Activated naive CD8-positive, alpha-beta T cell treated with anti-CD3 and anti-CD28 coated beads, Interleukin-2, amount 10 ng/mL, durations not matched to agents 7 days and 5 days (primary cell): ENCODE results near the gene BRD3. TPM values are rescaled to one million over a fixed set of nuclear protein-coding genes. Genes with fewer than 3 reads are reported as not detected.
"Not testable (repeated sequence)": the region's sequence is repeated elsewhere in the genome, so short reads cannot be mapped to it uniquely, and the experiment has no call there.

ENCODE experiments used
- ATAC-seq: fragments of 150-1000 bp; cut with Tn5 transposase; one replicate; pipeline ENCODE4 v1.10.0; 2021; ENCODE audit warnings: low read depth, moderate library complexity
- POLR2A ChIA-PET: fragments of 350-600 bp; sonication (Branson Sonifier 250); formaldehyde crosslinking; loops from one replicate; lab custom pipeline; 2021; ENCODE audit warnings: antibody characterized with exemption; lab: Charles Lee
- DNase-seq: peaks from one replicate; pipeline ENCODE4 v3.0.0; 2021
- H3K27ac Mint-ChIP-seq: one replicate; pipeline ENCODE4 v1.8.0; 2022; ENCODE audit warnings: mild to moderate bottlenecking, mixed read lengths
- H3K27me3 Mint-ChIP-seq: one replicate; pipeline ENCODE4 v1.8.0; 2022; ENCODE audit warnings: mild to moderate bottlenecking, moderate library complexity, mixed read lengths
- H3K36me3 Mint-ChIP-seq: one replicate; pipeline ENCODE4 v1.8.0; 2021; ENCODE audit warnings: mild to moderate bottlenecking, mixed read lengths
- H3K4me1 Mint-ChIP-seq: one replicate; pipeline ENCODE4 v1.8.0; 2021; ENCODE audit warnings: mixed read lengths
- H3K4me3 Mint-ChIP-seq: one replicate; pipeline ENCODE4 v1.8.0; 2022; ENCODE audit warnings: mild to moderate bottlenecking, moderate library complexity, mixed read lengths
- H3K9me3 Mint-ChIP-seq: one replicate; pipeline ENCODE4 v1.8.0; 2021; ENCODE audit warnings: mixed read lengths
- total RNA-seq, 2 experiments: library from RNA; stranded (reverse); gene quantifications; one replicate each; pipeline ENCODE4 v1.2.3, GENCODE V29; 2021

Gene BRD3
- total RNA-seq, 2 experiments from 2014 or later = 50.7 to 54.1 TPM

DNA sequence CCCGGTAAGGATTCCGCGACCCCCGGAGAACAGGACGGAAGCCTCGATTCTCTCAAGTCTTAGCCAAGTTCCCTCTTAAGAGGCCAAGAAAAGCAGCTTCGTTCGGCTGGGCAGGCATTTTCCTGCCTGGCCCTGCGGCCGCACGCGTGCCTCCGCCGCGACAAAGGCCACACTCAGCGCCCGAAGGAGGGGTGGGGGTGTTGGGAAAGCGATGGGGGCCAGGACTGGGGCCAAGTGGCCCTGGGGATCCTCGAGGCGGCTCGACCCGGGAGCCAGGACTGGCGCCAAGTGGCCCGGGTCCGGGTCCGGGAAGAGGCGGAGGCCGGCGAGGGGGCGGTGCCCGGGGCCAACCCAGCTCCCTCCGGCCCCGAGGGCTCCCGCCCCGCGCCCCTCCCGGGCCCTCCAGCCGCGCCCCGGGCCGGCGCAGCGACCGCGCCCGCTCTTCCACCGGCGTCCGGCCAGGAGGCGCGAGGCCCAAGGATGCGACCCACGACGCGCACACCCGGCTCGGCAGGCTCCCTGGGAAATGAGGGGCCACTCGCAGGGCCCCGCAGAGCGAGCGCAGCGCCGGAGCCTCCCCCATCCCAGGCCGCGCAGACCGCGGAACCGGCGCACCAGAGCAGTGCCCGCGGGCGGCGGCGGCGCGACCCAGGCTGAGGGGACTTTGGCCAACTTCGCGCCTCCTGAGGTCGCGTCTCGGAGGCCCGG is 76.5 kb downstream of the BRD3 start:
- POLR2A ChIA-PET = interaction anchor here (0.5 to 1.1 kb wide), 2 partner anchors 35 to 198 kb away, joined by 3 read pairs; no protein-coding TSS in a partner anchor
- ATAC-seq (no peak), DNase-seq (no peak)
- Mint-ChIP-seq H3K4me3 (peak overlapping the region; percentile 22), H3K36me3 (no peaks in the 10 kb centered on the region), H3K9me3 (no peaks in the 10 kb centered on the region), H3K27ac (no peak overlapping the region), H3K27me3 (peaks cover 5% of the 10 kb centered on the region), H3K4me1 (peaks cover 1% of the 10 kb centered on the region)

DNA sequence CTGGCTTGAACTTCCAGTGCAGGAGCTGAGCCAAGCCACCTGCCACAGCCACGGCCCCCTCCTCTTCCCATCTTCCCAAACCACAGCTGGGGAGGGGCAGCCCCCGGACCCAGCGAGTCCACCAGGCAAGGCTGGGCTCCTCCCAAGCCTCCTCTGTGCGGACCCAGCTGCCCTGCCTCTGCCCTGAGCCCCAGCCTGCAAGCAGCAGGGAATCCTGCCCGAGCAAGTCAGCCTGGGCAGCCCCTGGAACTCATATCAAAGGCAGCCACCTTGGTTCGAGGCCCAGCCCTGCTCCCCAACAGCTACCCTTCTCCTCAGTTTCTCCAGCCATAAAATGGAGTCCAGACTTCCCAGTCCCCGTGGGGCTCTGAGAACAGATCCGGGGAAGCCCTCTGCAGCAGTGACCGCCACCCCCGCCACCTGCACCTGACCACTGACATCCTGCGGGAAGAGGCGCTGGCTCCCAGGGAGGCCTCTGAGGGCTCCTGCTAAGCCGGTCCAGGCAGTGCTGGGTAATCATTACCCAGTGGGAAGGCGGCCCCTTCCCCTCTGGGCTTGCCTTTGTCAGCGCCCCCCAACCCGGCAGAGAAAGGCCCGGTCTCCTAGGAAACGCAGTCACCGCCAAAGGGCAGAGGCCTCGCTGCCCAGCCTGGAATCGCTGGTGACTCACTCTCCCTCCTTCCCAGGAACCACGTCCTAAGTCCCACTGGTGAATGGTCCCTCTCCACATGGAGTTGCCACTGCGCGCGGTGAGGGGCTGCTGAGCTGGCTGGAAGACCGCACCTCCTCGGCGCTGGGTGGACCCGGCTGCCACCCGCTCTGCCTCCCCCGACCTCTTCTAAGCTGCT is 77.2 kb downstream of the BRD3 start:
- no peak overlapping the region for H3K27ac Mint-ChIP-seq
- no peaks in the 10 kb centered on the region for H3K36me3 Mint-ChIP-seq
- peak overlapping the region; percentile 22 for H3K4me3 Mint-ChIP-seq
- DNase-seq = no peak
- no peaks in the 10 kb centered on the region for H3K9me3 Mint-ChIP-seq
- peaks cover 5% of the 10 kb centered on the region for H3K27me3 Mint-ChIP-seq
- ATAC-seq = no peak
- POLR2A ChIA-PET = interaction anchor here (1.1 kb wide), 1 partner anchor 35 kb away, joined by 3 read pairs; no protein-coding TSS in a partner anchor
- peaks cover 1% of the 10 kb centered on the region for H3K4me1 Mint-ChIP-seq

DNA sequence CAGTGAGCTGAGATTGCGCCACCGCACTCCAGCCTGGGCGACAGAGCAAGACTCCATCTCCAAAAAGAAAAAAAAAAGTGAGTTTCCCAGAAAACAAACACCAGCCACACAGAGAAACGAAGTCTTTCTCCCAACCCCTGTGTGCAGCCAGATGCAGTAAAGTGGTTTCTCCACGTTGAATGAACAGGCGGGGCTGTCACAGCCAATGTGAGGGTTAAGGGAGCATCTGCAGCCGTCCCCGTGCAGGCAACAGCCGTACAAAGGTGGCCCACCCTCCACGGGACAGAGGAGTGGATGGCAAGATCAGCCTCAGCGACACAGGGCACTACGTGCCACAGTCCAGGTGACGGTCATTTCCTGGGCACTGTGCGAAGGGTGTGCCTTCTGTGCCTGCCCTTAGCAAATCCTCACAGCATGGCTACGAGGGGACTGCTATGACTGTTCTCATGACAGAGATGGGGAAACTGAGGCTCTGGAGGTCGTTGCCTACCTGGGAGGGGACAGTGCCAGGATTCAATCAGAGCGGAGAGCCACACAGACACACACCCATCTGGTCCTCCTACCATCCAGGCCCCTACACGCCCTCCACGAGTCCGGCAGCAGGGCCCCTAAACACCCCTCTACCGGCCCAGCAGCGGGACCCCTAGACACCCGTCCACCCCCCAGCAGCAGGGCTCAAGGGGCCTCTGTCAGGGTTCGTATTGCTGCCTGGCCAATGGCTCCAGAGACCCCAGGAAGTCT is 78.0 kb downstream of the BRD3 start:
- POLR2A ChIA-PET = no interaction called here
- Mint-ChIP-seq H3K27me3 (peaks cover 5% of the 10 kb centered on the region), H3K36me3 (no peaks in the 10 kb centered on the region), H3K9me3 (no peaks in the 10 kb centered on the region), H3K27ac (no peak overlapping the region), H3K4me3 (no peak overlapping the region), H3K4me1 (peaks cover 1% of the 10 kb centered on the region)
- DNase-seq = no peak
- ATAC-seq = no peak

DNA sequence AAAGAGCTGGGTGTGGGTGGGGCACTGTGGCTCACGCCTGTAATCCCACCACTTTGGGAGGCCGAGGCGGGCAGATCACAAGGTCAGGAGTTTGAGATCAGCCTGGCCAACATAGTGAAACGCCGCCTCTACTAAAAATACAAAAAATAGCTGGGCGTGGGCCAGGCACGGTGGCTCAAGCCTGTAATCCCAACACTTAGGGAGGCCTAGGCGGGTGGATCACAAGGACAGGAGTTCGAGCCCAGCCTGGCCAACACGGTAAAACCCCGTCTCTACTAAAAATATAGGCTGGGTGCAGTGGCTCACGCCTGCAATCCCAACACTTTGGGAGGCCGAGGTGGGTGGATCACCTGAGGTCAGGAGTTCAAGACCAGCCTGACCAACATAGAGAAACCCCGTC is 79.1 kb downstream of the BRD3 start:
- H3K9me3 Mint-ChIP-seq, DNase-seq, ATAC-seq, H3K4me3 Mint-ChIP-seq, H3K36me3 Mint-ChIP-seq, H3K27me3 Mint-ChIP-seq, H3K4me1 Mint-ChIP-seq, H3K27ac Mint-ChIP-seq: not testable (repeated sequence)
- POLR2A ChIA-PET = interaction anchor here (0.7 kb wide), 1 partner anchor 128 kb away, joined by 3 read pairs; no protein-coding TSS in a partner anchor

DNA sequence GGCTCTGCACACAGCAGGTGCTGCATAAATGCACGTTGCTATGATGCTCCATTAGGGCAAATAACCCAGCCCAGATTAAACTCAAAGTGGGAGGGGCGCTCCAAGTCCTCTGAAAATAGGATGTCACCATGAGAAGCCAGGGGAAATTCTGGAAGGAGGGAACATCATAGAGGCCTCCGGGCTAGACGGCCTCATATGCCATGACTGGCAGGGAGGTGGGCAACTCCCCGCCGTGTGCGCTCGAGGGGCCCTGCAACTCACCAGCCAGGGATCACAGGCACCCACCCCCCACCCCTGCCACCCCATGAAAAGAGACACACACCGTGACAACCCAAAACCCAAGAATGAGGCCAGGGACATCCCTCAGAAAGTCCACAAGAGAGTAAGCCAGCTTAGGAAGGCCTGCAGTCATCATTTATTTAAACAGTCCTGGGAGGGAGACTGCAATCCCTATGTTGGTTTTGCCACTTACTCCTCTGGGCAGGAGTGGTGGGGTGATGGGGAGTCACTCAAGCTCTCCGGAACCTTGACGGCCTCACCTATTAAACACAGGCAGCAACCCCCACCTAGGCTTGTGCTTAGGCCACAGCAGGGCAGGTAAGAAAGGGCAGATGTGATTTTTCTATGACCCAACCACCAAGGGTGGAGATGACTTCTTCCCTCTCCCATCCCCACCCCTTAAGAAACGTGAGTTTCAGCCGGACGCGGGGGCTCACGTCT is 79.7 kb downstream of the BRD3 start:
- Mint-ChIP-seq H3K36me3 (no peaks in the 10 kb centered on the region), H3K27me3 (peaks cover 5% of the 10 kb centered on the region), H3K27ac (no peak overlapping the region), H3K4me1 (no peaks in the 10 kb centered on the region), H3K9me3 (no peaks in the 10 kb centered on the region), H3K4me3 (no peak overlapping the region)
- DNase-seq = no peak
- POLR2A ChIA-PET = no interaction called here
- no peak for ATAC-seq

DNA sequence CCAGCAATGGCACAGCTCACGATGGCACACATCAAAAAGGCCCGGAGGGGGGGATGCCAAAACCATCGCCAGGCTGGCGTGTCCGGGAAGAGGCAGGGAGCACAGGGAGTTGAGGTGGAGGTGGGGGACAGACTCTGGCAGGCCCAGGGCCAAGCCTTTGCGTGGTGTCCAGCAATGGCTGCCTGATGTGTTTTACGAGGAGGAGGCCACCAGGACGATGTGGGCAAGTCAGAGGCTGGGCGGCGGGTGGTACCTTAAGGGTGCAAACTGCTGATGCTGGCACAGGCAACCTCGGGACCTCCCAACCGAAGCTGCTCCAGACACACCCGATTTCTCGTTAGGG is 80.4 kb downstream of the BRD3 start:
- H3K4me3 Mint-ChIP-seq = no peak overlapping the region
- H3K36me3 Mint-ChIP-seq = no peaks in the 10 kb centered on the region
- peaks cover 5% of the 10 kb centered on the region for H3K27me3 Mint-ChIP-seq
- H3K27ac Mint-ChIP-seq = no peak overlapping the region
- no peaks in the 10 kb centered on the region for H3K4me1 Mint-ChIP-seq
- no peak for ATAC-seq
- POLR2A ChIA-PET = no interaction called here
- H3K9me3 Mint-ChIP-seq = no peaks in the 10 kb centered on the region
- DNase-seq = no peak

DNA sequence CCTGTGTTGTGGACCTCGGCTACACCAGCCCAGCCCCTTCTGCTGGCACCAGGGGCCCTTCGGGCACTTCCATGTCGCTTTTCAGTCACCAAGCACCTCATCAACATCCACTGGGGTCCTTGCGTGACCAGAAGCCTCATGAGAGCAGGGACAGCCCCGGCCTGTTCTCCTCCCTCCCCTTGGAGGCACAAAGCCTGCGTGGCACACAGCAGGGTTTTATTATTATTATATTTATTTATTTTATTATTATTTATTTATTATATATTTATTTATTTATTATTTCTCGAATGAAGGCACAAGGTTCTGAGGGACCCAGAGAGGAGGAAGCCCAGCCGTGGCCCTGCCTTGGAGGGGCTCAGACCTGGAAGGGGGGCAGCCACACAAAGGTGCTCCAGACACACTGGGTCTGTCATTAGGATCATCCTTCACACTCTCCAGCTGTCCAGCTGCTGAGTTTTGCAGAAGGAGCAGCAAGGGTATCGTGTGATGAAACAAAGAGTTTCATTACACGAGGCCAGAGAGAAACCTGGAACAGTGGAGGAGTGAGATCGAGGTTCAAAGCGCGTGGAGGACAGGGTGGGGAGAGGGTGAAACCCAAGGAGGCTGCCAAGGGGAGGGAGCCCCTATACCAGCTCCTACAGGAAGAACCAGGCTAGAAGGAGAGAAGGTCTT is 80.9 kb downstream of the BRD3 start:
- ATAC-seq = no peak
- POLR2A ChIA-PET = no interaction called here
- no peaks in the 10 kb centered on the region for H3K4me1 Mint-ChIP-seq
- no peak overlapping the region for H3K4me3 Mint-ChIP-seq
- H3K36me3 Mint-ChIP-seq = no peaks in the 10 kb centered on the region
- no peak overlapping the region for H3K27ac Mint-ChIP-seq
- no peak for DNase-seq
- no peaks in the 10 kb centered on the region for H3K9me3 Mint-ChIP-seq
- H3K27me3 Mint-ChIP-seq = peaks cover 5% of the 10 kb centered on the region

DNA sequence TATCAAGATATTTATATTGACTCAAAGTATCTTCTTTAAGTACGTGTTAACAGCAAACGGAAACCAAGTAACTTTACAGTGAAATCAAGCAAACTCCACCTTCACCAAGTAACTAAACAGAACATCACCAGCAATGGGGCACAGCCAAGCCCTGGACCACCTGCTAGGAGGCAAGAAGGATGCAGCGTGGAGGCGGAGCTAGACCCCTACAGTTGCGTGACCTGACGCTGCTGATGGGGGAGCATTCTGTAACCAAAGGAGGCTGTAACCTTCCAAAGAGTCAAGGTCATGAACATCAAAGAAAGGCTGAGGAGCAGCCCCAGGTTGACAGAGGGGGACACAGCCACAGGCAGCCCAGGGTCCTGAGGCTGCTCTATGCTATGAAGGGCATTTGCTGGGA is 81.8 kb downstream of the BRD3 start:
- POLR2A ChIA-PET = no interaction called here
- ATAC-seq = no peak
- no peak for DNase-seq
- H3K27ac Mint-ChIP-seq = no peak overlapping the region
- no peaks in the 10 kb centered on the region for H3K4me1 Mint-ChIP-seq
- no peak overlapping the region for H3K4me3 Mint-ChIP-seq
- peaks cover 5% of the 10 kb centered on the region for H3K27me3 Mint-ChIP-seq
- no peaks in the 10 kb centered on the region for H3K9me3 Mint-ChIP-seq
- H3K36me3 Mint-ChIP-seq = no peaks in the 10 kb centered on the region

DNA sequence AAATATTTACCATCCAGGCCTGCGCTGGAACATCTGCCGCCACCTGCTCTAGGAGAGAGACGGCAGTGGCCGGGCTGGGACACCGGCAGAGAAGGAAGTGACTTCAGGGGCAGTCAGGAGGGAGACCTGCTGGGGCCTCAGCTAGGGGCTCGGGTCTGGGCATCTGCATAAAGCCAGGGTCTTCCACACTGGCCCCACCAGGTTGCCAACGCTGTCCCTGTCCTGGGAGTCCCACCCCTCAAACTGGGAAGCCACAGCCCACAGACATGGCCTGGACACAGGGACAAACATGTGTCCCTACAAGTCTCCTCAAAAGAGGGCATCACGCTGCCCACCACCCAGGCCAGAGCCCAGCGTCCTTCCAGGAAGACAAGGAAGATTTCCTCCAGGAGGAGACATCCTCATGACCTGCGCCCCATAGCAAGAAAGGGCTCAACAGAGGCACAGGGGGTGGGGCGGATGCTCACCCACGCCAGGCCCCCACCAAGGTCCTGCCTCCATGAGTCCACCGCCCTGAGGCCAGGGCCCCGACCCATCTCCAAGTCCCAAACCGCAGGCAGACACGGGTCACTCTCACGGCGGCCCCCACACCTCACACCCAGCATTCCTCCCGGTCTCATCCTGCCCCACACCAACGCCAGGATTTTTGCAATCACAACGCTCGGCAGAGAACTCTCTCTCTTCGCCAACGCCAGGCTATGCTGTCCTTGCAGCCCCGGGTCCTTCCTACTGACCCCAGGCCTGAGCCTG is 84.7 kb downstream of the BRD3 start:
- H3K27me3 Mint-ChIP-seq = no peaks in the 10 kb centered on the region
- no peak for ATAC-seq
- no peaks in the 10 kb centered on the region for H3K9me3 Mint-ChIP-seq
- DNase-seq = no peak
- POLR2A ChIA-PET = no interaction called here
- no peak overlapping the region for H3K27ac Mint-ChIP-seq
- no peaks in the 10 kb centered on the region for H3K36me3 Mint-ChIP-seq
- no peaks in the 10 kb centered on the region for H3K4me1 Mint-ChIP-seq
- H3K4me3 Mint-ChIP-seq = no peak overlapping the region

DNA sequence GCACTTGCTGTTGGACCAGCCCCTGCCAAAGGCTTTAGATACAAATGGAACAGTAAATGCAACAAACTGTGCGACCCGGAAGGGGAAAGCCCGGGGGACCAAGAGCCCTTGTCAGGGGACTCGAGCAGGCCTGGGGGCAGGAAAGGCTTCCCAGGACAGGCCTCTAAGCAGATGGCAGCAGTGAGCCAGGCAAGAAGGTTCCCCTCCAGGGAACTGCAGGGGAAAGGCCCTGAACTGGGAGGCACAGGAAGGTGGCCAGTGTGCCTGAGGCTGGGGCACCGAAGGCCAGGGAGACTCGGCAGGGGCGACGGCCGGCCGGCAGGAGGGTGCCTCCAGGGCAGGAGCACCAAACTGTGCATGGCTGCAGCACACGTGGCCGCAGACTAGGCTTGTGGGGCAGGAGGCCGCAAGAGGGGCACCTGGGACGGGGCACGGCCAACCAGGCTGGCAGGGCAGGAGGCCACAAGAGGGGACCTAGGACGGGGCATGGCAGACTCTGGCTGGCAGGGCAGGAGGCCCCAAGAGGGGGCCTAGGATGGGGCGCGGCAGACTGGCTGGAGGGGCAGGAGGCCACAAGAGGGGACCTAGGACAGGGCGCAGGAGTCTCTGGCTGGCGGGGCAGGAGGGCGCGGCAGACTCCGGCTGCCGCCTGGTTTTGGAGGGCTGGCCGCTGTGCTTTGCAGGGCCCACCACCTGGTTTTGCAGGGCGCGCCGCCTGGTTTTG is 85.7 kb downstream of the BRD3 start:
- H3K27me3 Mint-ChIP-seq = no peaks in the 10 kb centered on the region
- no peaks in the 10 kb centered on the region for H3K4me1 Mint-ChIP-seq

DNA sequence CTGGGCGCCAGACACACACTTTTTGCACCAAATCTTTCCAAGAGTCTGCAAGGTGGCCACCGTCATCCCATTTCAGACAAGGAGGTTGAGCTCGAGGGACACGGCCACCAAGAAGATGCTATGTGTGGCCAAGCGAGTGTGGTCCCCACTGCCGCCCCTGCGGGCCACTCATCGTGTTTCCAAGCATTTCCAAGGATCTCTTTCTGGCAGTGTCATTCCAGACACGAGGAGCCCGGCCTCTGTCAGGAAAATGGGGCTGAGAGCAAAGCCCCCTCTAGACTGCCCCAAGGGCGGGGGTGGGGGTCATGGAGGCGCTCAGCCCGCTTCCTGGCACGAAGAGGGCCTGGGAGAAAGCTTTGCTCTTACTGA is 86.3 kb downstream of the BRD3 start:
- no peaks in the 10 kb centered on the region for H3K27me3 Mint-ChIP-seq
- H3K27ac Mint-ChIP-seq = no peak overlapping the region
- DNase-seq = no peak
- no peaks in the 10 kb centered on the region for H3K36me3 Mint-ChIP-seq
- no peak for ATAC-seq
- POLR2A ChIA-PET = no interaction called here
- no peaks in the 10 kb centered on the region for H3K9me3 Mint-ChIP-seq
- H3K4me1 Mint-ChIP-seq = no peaks in the 10 kb centered on the region
- H3K4me3 Mint-ChIP-seq = no peak overlapping the region

More for the DNA sequence above, 85.7 kb downstream of the BRD3 start:
- H3K9me3 Mint-ChIP-seq = no peaks in the 10 kb centered on the region
- H3K36me3 Mint-ChIP-seq = no peaks in the 10 kb centered on the region
- no peak overlapping the region for H3K27ac Mint-ChIP-seq
- DNase-seq (no peak), ATAC-seq (no peak)
- POLR2A ChIA-PET = no interaction called here
- H3K4me3 Mint-ChIP-seq = no peak overlapping the region
